Hepatocyte (in vitro differentiated cells): ENCODE data around the gene STARD10.

ENCODE experiments used
- CTCF ChIP-seq: fragments of 200-600 bp; sonication (generic); IDR thresholded peaks from 2 replicates; pipeline ENCODE4 v1.5.1; 2016; ENCODE audit warnings: antibody characterized with exemption, mild to moderate bottlenecking; ENCODE audit not compliant: poor library complexity
- EZH2 ChIP-seq: fragments of 200-600 bp; sonication (generic); IDR thresholded peaks from 2 replicates; pipeline ENCODE4 v1.6.1; 2016; ENCODE audit warnings: antibody characterized with exemption, mild to moderate bottlenecking, borderline replicate concordance
- EZH2phosphoT487 ChIP-seq: fragments of 200-600 bp; sonication (generic); IDR thresholded peaks from one replicate; pipeline ENCODE4 v1.6.1; 2018; ENCODE audit warnings: antibody characterized with exemption, mild to moderate bottlenecking, low read depth, moderate library complexity; ENCODE audit not compliant: unreplicated experiment, severe bottlenecking

- TF ChIP-seq CTCF (no peak), EZH2 (no peak), EZH2phosphoT487 (no peak)
Observed at GRCh38 chr11:72820439-72821139, 26.7 kb upstream of the STARD10 start.
